Hepatocyte (in vitro differentiated cells): ENCODE measurements around the gene CHORDC1. TPM values are rescaled to one million over a fixed set of nuclear protein-coding genes. Genes with fewer than 3 reads are reported as not detected.

Source experiments
- DNase-seq: peaks from one replicate; pipeline ENCODE4 v3.0.0-alpha.2; 2016; ENCODE audit warnings: low spot score
- H2AFZ ChIP-seq: fragments of 200-600 bp; sonication (generic); 2 replicates; pipeline ENCODE4 v1.6.0; 2016; ENCODE audit warnings: antibody characterized with exemption, mild to moderate bottlenecking
- H3K27ac ChIP-seq: fragments of 200-600 bp; sonication (generic); 2 replicates; pipeline ENCODE4 v1.5.1; 2016; ENCODE audit warnings: mild to moderate bottlenecking
- H3K27me3 ChIP-seq: fragments of 200-600 bp; sonication (generic); 2 replicates; pipeline ENCODE4 v1.6.1; 2016
- H3K36me3 ChIP-seq: fragments of 200-600 bp; sonication (generic); replicated peaks from 2 replicates; pipeline ENCODE4 v1.5.1; 2016; ENCODE audit warnings: low read depth; ENCODE audit not compliant: insufficient read depth
- H3K4me1 ChIP-seq: fragments of 200-600 bp; sonication (generic); 2 replicates; pipeline ENCODE4 v1.5.1; 2016; ENCODE audit warnings: mild to moderate bottlenecking, moderate library complexity; ENCODE audit not compliant: insufficient read depth
- H3K4me2 ChIP-seq: fragments of 200-600 bp; sonication (generic); 2 replicates; pipeline ENCODE4 v1.6.0; 2016
- H3K4me3 ChIP-seq: fragments of 200-600 bp; sonication (generic); 2 replicates; pipeline ENCODE4 v1.5.1; 2016; ENCODE audit warnings: mild to moderate bottlenecking
- H3K79me2 ChIP-seq: fragments of 200-600 bp; sonication (generic); 2 replicates; pipeline ENCODE4 v1.6.0; 2017; ENCODE audit warnings: mild to moderate bottlenecking
- H3K9me2 ChIP-seq: fragments of 200-600 bp; sonication (generic); replicated peaks from 2 replicates; pipeline ENCODE4 v1.6.0; 2017; ENCODE audit warnings: mild to moderate bottlenecking; ENCODE audit not compliant: insufficient read depth
- H3K9me3 ChIP-seq: fragments of 200-600 bp; sonication (generic); 2 replicates; pipeline ENCODE4 v1.5.1; 2016; ENCODE audit warnings: low read depth, mild to moderate bottlenecking
- H4K20me1 ChIP-seq: fragments of 200-600 bp; sonication (generic); 2 replicates; pipeline ENCODE4 v1.6.0; 2016; ENCODE audit warnings: mild to moderate bottlenecking; ENCODE audit not compliant: insufficient read depth, poor library complexity, severe bottlenecking
- EZH2 ChIP-seq: fragments of 200-600 bp; sonication (generic); IDR thresholded peaks from 2 replicates; pipeline ENCODE4 v1.6.1; 2016; ENCODE audit warnings: antibody characterized with exemption, mild to moderate bottlenecking, borderline replicate concordance
- EZH2phosphoT487 ChIP-seq: fragments of 200-600 bp; sonication (generic); IDR thresholded peaks from one replicate; pipeline ENCODE4 v1.6.1; 2018; ENCODE audit warnings: antibody characterized with exemption, mild to moderate bottlenecking, low read depth, moderate library complexity; ENCODE audit not compliant: unreplicated experiment, severe bottlenecking
- WGBS: methylation state at CpG from one replicate; pipeline ENCODE4 v1.1.6; 2016; ENCODE audit warnings: low lambda C conversion rate; ENCODE audit errors: missing lambda C conversion rate; 5-methylcytosine and 5-hydroxymethylcytosine counted together
- polyA plus RNA-seq: library from polyadenylated mRNA; unstranded; fragments of >200 nt; fragmentation: Nextera tagmentation; extraction: Ambion mirVana; gene quantifications from 2 replicates; pipeline ENCODE4 v1.2.1, GENCODE V29; 2016
- total RNA-seq: library from RNA; depleted of rRNA; stranded (reverse); fragments of >200 nt; gene quantifications from 2 replicates; pipeline ENCODE4 v1.2.3, GENCODE V29; 2014
- TF ChIP-seq, protein P1 (sequence below): fragments of 200-600 bp; sonication (generic); IDR thresholded peaks from 2 replicates; pipeline ENCODE4 v1.5.1; 2016; ENCODE audit warnings: antibody characterized with exemption, mild to moderate bottlenecking; ENCODE audit not compliant: poor library complexity

Gene CHORDC1
- total and polyA plus RNA-seq, 2 experiments from 2014 or later, result 35.9 to 46.6 TPM

GRCh38 chr11:90254065-90254464 is 31.2 kb upstream of the CHORDC1 start:
- no peaks in the 10 kb centered on the region for H3K4me1 ChIP-seq
- WGBS, result 82% methylated on average over 2 of the region's 2 CpGs
- no peaks in the 10 kb centered on the region for H3K9me2 ChIP-seq
- no peaks in the 10 kb centered on the region for H4K20me1 ChIP-seq
- no peak for TF ChIP-seq EZH2phosphoT487
- TF ChIP-seq, protein P1, sequence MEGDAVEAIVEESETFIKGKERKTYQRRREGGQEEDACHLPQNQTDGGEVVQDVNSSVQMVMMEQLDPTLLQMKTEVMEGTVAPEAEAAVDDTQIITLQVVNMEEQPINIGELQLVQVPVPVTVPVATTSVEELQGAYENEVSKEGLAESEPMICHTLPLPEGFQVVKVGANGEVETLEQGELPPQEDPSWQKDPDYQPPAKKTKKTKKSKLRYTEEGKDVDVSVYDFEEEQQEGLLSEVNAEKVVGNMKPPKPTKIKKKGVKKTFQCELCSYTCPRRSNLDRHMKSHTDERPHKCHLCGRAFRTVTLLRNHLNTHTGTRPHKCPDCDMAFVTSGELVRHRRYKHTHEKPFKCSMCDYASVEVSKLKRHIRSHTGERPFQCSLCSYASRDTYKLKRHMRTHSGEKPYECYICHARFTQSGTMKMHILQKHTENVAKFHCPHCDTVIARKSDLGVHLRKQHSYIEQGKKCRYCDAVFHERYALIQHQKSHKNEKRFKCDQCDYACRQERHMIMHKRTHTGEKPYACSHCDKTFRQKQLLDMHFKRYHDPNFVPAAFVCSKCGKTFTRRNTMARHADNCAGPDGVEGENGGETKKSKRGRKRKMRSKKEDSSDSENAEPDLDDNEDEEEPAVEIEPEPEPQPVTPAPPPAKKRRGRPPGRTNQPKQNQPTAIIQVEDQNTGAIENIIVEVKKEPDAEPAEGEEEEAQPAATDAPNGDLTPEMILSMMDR, result no peak
- TF ChIP-seq EZH2, result no peak
- H3K4me2 ChIP-seq, result no peak overlapping the region
- H3K9me3 ChIP-seq, result no peaks in the 10 kb centered on the region
- H3K27ac ChIP-seq, result no peak overlapping the region
- H3K27me3 ChIP-seq, result no peaks in the 10 kb centered on the region
- no peak overlapping the region for H2AFZ ChIP-seq
- H3K79me2 ChIP-seq, result no peaks in the 10 kb centered on the region
- no peak for DNase-seq
- no peaks in the 10 kb centered on the region for H3K36me3 ChIP-seq
- H3K4me3 ChIP-seq, result no peak overlapping the region

- H3K27ac ChIP-seq, result no peak overlapping the region
- TF ChIP-seq EZH2 (no peak), EZH2phosphoT487 (no peak)
- TF ChIP-seq, protein P1, result no peak
- H3K9me2 ChIP-seq, result no peaks in the 10 kb centered on the region
- H3K36me3 ChIP-seq, result no peaks in the 10 kb centered on the region
- no peaks in the 10 kb centered on the region for H3K79me2 ChIP-seq
- no peak overlapping the region for H2AFZ ChIP-seq
- 90% methylated on average over 3 of the region's 3 CpGs for WGBS
- DNase-seq, result no peak
- no peaks in the 10 kb centered on the region for H3K27me3 ChIP-seq
- no peak overlapping the region for H3K4me3 ChIP-seq
- H3K4me1 ChIP-seq, result no peaks in the 10 kb centered on the region
- H3K4me2 ChIP-seq, result no peak overlapping the region
- H3K9me3 ChIP-seq, result no peaks in the 10 kb centered on the region
- no peaks in the 10 kb centered on the region for H4K20me1 ChIP-seq
Measured at GRCh38 chr11:90252053-90252452, 29.2 kb upstream of the CHORDC1 start.

GRCh38 chr11:90251599-90251998 is 28.8 kb upstream of the CHORDC1 start:
- no peaks in the 10 kb centered on the region for H3K4me1 ChIP-seq

More at GRCh38 chr11:90251599-90251998, 28.8 kb upstream of the CHORDC1 start:
- Histone ChIP-seq H3K9me2 (no peaks in the 10 kb centered on the region), H3K27ac (no peak overlapping the region), H3K36me3 (no peaks in the 10 kb centered on the region), H3K79me2 (no peaks in the 10 kb centered on the region), H3K9me3 (no peaks in the 10 kb centered on the region), H2AFZ (no peak overlapping the region), H3K27me3 (no peaks in the 10 kb centered on the region), H3K4me2 (no peak overlapping the region), H4K20me1 (no peaks in the 10 kb centered on the region), H3K4me3 (no peak overlapping the region)
- DNase-seq, result no peak
- TF ChIP-seq EZH2 (no peak), EZH2phosphoT487 (no peak)
- TF ChIP-seq, protein P1, result no peak
- 95% methylated on average over 2 of the region's 2 CpGs for WGBS
